ENCODE results near the gene GATAD2A. TPM values are rescaled to one million over a fixed set of nuclear protein-coding genes. Genes with fewer than 3 reads are reported as not detected.

Gene GATAD2A
- total RNA-seq, 2 donors from 2014 or later, result 102 to 145 TPM

- no peaks in the 10 kb centered on the region for H3K36me3 ChIP-seq
- DNase-seq, result no peak
- no peak overlapping the region for H3K9ac ChIP-seq (ENCODE audit: low read depth in 2 of 2, low read length in 2 of 2)
- H3K27ac ChIP-seq, result no peak overlapping the region
- no peak overlapping the region for H3K4me3 ChIP-seq
- no peaks in the 10 kb centered on the region for H3K9me3 ChIP-seq
- intact Hi-C loops (cut with DNase I), result no loop called here
- TF ChIP-seq, protein P1, sequence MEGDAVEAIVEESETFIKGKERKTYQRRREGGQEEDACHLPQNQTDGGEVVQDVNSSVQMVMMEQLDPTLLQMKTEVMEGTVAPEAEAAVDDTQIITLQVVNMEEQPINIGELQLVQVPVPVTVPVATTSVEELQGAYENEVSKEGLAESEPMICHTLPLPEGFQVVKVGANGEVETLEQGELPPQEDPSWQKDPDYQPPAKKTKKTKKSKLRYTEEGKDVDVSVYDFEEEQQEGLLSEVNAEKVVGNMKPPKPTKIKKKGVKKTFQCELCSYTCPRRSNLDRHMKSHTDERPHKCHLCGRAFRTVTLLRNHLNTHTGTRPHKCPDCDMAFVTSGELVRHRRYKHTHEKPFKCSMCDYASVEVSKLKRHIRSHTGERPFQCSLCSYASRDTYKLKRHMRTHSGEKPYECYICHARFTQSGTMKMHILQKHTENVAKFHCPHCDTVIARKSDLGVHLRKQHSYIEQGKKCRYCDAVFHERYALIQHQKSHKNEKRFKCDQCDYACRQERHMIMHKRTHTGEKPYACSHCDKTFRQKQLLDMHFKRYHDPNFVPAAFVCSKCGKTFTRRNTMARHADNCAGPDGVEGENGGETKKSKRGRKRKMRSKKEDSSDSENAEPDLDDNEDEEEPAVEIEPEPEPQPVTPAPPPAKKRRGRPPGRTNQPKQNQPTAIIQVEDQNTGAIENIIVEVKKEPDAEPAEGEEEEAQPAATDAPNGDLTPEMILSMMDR (IDR thresholded peaks at IDR 0.05), result no peak
- no peaks in the 10 kb centered on the region for H3K4me1 ChIP-seq
- H3K27me3 ChIP-seq, result peaks cover 13% of the 10 kb centered on the region
Observed at GRCh38 chr19:19544257-19544953, 138.9 kb downstream of the GATAD2A start.

- no peak for DNase-seq
- TF ChIP-seq, protein P1 (IDR thresholded peaks at IDR 0.05), result no peak
- intact Hi-C loops (cut with DNase I), result no loop called here
Observed at GRCh38 chr19:19544954-19545591, 139.6 kb downstream of the GATAD2A start.

DNA sequence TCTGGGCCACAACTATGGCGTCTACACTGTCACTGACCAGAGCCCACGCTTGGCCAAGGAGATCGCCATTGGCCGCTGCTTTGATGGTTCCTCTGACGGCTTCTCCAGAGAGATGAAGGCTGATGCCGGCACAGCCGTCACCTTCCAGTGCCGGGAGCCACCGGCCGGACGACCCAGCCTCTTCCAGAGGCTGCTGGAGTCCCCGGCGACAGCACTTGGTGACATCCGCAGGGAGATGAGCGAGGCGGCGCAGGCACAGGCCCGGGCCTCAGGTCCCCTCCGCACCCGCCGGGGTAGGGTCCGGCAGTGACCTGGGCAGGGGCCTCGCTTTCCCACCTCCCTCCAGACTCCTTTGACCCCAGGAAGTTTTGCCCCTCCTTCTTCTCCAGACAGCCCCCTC is 140.2 kb downstream of the GATAD2A start:
- no peaks in the 10 kb centered on the region for H3K36me3 ChIP-seq
- no peak for DNase-seq
- peaks cover 6% of the 10 kb centered on the region for H3K27me3 ChIP-seq
- H3K4me1 ChIP-seq, result no peaks in the 10 kb centered on the region
- intact Hi-C loops (cut with DNase I), result no loop called here
- H3K9me3 ChIP-seq, result no peaks in the 10 kb centered on the region
- no peak overlapping the region for H3K27ac ChIP-seq
- no peak overlapping the region for H3K9ac ChIP-seq (ENCODE audit: low read depth in 2 of 2, low read length in 2 of 2)
- no peak overlapping the region for H3K4me3 ChIP-seq
- TF ChIP-seq, protein P1 (IDR thresholded peaks at IDR 0.05), result no peak

More at GRCh38 chr19:19544954-19545591, 139.6 kb downstream of the GATAD2A start:
- Histone ChIP-seq H3K27ac (no peak overlapping the region), H3K27me3 (peaks cover 7% of the 10 kb centered on the region), H3K9ac (ENCODE audit: low read depth in 2 of 2, low read length in 2 of 2) (no peak overlapping the region), H3K9me3 (no peaks in the 10 kb centered on the region), H3K4me3 (no peak overlapping the region), H3K4me1 (no peaks in the 10 kb centered on the region), H3K36me3 (no peaks in the 10 kb centered on the region)

DNA sequence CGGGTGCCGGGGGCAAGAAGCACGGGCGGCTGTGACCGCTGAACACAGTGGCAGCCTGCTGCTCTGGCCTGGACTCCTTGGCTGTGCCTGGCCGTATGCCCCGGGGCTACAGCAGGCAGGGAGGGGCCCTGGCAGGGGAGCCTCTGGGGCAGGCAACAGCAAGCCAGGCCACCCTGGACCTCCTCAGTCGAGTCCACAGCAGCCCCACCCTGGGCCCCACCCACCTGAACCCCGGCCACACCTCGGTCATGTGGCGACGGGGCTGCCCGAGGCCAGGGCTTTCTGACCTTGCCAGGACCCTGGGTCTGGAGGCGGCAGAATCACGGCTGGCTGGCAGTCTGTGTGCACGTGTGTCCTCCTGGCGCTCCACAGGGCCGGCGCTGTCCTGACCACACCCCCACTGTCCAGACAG is 141.3 kb downstream of the GATAD2A start:
- Histone ChIP-seq H3K27ac (no peak overlapping the region), H3K9ac (ENCODE audit: low read depth in 2 of 2, low read length in 2 of 2) (no peak overlapping the region), H3K27me3 (peaks cover 6% of the 10 kb centered on the region), H3K36me3 (no peaks in the 10 kb centered on the region), H3K9me3 (no peaks in the 10 kb centered on the region), H3K4me3 (no peak overlapping the region), H3K4me1 (no peaks in the 10 kb centered on the region)
- DNase-seq, result no peak
- TF ChIP-seq, protein P1 (IDR thresholded peaks at IDR 0.05), result no peak
- intact Hi-C loops (cut with DNase I), result no loop called here

DNA sequence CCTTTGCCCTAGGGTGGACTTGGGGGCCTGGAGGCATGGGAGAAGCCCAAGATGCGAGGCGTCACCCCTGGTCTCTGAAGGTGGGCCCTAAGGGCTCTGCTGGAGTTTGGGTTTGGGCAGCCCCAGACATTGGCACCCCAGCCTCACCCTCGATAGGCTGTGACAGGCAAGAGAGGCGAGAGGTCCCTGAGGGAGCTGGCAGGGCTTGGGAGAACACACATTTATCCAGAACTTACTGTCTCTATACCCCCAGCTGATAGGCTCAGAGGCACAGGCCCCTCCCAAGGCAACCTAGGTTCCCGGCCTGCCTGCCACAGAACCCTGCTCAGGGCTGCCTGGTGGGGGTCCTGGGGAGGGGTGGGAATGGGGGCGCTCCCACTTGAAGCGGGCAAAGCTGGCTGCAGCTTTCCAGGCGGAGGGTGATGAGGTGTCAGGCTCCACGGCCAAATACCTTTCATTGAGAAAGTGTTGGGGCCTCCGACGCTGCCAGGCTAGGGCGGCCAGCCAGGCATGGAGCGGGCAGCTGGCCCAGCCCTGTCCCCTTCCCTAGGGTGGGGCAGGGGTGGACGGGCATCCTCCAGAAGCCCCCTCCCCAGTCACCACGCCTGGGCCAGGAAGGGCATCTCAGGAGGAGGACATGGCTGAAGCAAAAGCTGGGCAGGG is 142.3 kb downstream of the GATAD2A start:
- H3K9me3 ChIP-seq, result no peaks in the 10 kb centered on the region
- H3K9ac ChIP-seq (ENCODE audit: low read depth in 2 of 2, low read length in 2 of 2), result no peak overlapping the region
- DNase-seq, result no peak
- H3K27me3 ChIP-seq, result peaks cover 3% of the 10 kb centered on the region
- no peaks in the 10 kb centered on the region for H3K36me3 ChIP-seq
- intact Hi-C loops (cut with DNase I), result no loop called here
- H3K27ac ChIP-seq, result no peak overlapping the region
- no peak overlapping the region for H3K4me3 ChIP-seq
- no peaks in the 10 kb centered on the region for H3K4me1 ChIP-seq
- TF ChIP-seq, protein P1 (IDR thresholded peaks at IDR 0.05), result no peak
